Activated T-helper 2 cell treated with anti-CD3 and anti-CD28 coated beads, Interferon-gamma antibody, Interleukin-2, Interleukin-4, amounts not matched to agents 10 μg/mL and 5 μg/mL and 100 μg/mL, durations not matched to agents 14 hours and 24 hours and 36 hours (primary cell): ENCODE measurements around the gene GNA12. TPM values are rescaled to one million over a fixed set of nuclear protein-coding genes. Genes with fewer than 3 reads are reported as not detected.

Source experiments
- DNase-seq: peaks from one replicate; pipeline ENCODE4 v3.0.0; 2021; ENCODE audit warnings: low spot score
- H3K27ac Mint-ChIP-seq: one replicate; pipeline ENCODE4 v1.8.0; 2021; ENCODE audit warnings: mixed read lengths
- H3K27me3 Mint-ChIP-seq: one replicate; pipeline ENCODE4 v1.8.0; 2021; ENCODE audit warnings: low read depth, mixed read lengths
- H3K36me3 Mint-ChIP-seq: one replicate; pipeline ENCODE4 v1.8.0; 2021; ENCODE audit warnings: low read depth, mixed read lengths
- H3K4me1 Mint-ChIP-seq: one replicate; pipeline ENCODE4 v1.8.0; 2021; ENCODE audit warnings: low read depth, mixed read lengths
- H3K4me3 Mint-ChIP-seq: one replicate; pipeline ENCODE4 v1.8.0; 2021; ENCODE audit warnings: low read depth, mild to moderate bottlenecking, moderate library complexity, mixed read lengths
- H3K9me3 Mint-ChIP-seq: one replicate; pipeline ENCODE4 v1.8.0; 2021; ENCODE audit warnings: mixed read lengths
- intact Hi-C: fragments of 100-400 bp; cut with micrococcal nuclease; formaldehyde crosslinking; loops from one replicate; pipeline ENCODE4 v1.15.1; 2023
- total RNA-seq: library from RNA; stranded (reverse); gene quantifications from 2 replicates; pipeline ENCODE4 v1.2.3, GENCODE V29; 2022

GNA12 gene
- total RNA-seq, 1 donor from 2014 or later, result 40.9 TPM

- Mint-ChIP-seq H3K4me1 (peaks cover 14% of the 10 kb centered on the region), H3K9me3 (no peaks in the 10 kb centered on the region), H3K36me3 (peaks cover 4% of the 10 kb centered on the region), H3K27me3 (no peaks in the 10 kb centered on the region), H3K4me3 (no peak overlapping the region), H3K27ac (no peak overlapping the region)
- intact Hi-C loops, result no loop called here
- DNase-seq, result no peak
Measured at GRCh38 chr7:2826771-2827170, 17.3 kb downstream of the GNA12 start.

- H3K4me3 Mint-ChIP-seq, result no peak overlapping the region
- H3K27me3 Mint-ChIP-seq, result no peaks in the 10 kb centered on the region
- intact Hi-C loops, result no loop called here
- no peak for DNase-seq
- H3K36me3 Mint-ChIP-seq, result peaks cover 4% of the 10 kb centered on the region
- H3K9me3 Mint-ChIP-seq, result no peaks in the 10 kb centered on the region
- H3K4me1 Mint-ChIP-seq, result peaks cover 22% of the 10 kb centered on the region
- no peak overlapping the region for H3K27ac Mint-ChIP-seq
Measured at GRCh38 chr7:2825559-2826227, 18.4 kb downstream of the GNA12 start.

- intact Hi-C loops, result no loop called here
- Mint-ChIP-seq H3K4me3 (no peak overlapping the region), H3K4me1 (peaks cover 24% of the 10 kb centered on the region), H3K36me3 (peaks cover 4% of the 10 kb centered on the region), H3K9me3 (no peaks in the 10 kb centered on the region), H3K27ac (no peak overlapping the region), H3K27me3 (no peaks in the 10 kb centered on the region)
- no peak for DNase-seq
Measured at GRCh38 chr7:2824678-2825461, 19.2 kb downstream of the GNA12 start.

DNA sequence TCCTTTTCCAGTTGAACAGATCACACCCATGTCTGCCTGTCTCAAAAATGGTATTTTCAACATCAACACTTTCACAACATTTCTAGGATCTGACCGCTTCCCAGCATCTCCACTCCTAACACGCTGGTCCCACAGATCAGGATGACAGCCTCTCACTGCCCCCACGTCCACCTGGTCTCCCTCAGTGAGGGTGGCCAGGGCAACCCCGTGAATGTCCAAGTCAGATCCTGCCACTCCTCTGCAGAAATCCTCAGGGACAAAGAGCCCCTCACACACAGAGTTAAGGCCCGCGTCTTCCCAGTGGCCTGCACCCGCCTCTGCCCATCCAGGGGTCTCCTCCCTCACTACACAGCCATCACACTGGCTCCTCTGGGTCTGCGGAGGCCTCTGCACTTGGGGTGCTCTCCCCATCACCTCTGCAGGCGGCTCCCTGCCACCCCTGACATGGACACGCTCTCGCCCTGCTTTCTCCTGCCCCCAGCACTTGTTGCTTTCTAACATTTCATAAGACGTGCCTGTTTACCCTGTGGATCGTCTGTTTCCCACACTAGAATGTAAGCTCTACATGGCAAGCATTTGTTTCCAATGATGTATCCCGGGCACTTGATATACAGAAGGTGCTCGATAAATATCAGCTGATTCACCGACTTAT is 20.0 kb downstream of the GNA12 start:
- Mint-ChIP-seq H3K4me1 (peaks cover 31% of the 10 kb centered on the region), H3K27me3 (no peaks in the 10 kb centered on the region), H3K9me3 (no peaks in the 10 kb centered on the region), H3K36me3 (peaks cover 4% of the 10 kb centered on the region), H3K27ac (no peak overlapping the region), H3K4me3 (no peak overlapping the region)
- intact Hi-C loops, result no loop called here
- no peak for DNase-seq

DNA sequence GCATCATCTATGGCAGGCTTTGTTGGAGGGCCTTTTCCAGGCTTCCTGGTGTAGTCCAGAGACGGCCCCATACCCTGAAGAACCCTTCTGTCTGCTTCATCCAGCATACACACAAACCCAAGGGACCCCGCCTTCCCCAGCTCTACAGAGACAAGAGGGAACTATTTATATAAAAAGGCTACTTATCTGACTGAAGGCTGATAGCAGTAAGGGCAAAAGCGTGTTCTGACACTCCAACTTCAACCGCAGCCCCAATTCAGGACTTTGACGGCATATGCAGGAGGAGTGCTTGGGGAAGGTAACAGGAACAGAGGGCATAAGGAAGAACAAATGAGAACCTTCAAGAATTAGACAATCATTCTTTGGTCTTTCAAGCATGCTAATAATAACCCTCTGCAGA is 21.0 kb downstream of the GNA12 start:
- no peaks in the 10 kb centered on the region for H3K9me3 Mint-ChIP-seq
- DNase-seq, result no peak
- H3K27me3 Mint-ChIP-seq, result no peaks in the 10 kb centered on the region
- H3K36me3 Mint-ChIP-seq, result peaks cover 4% of the 10 kb centered on the region
- peaks cover 35% of the 10 kb centered on the region for H3K4me1 Mint-ChIP-seq
- no peak overlapping the region for H3K27ac Mint-ChIP-seq
- no peak overlapping the region for H3K4me3 Mint-ChIP-seq
- intact Hi-C loops, result no loop called here

DNA sequence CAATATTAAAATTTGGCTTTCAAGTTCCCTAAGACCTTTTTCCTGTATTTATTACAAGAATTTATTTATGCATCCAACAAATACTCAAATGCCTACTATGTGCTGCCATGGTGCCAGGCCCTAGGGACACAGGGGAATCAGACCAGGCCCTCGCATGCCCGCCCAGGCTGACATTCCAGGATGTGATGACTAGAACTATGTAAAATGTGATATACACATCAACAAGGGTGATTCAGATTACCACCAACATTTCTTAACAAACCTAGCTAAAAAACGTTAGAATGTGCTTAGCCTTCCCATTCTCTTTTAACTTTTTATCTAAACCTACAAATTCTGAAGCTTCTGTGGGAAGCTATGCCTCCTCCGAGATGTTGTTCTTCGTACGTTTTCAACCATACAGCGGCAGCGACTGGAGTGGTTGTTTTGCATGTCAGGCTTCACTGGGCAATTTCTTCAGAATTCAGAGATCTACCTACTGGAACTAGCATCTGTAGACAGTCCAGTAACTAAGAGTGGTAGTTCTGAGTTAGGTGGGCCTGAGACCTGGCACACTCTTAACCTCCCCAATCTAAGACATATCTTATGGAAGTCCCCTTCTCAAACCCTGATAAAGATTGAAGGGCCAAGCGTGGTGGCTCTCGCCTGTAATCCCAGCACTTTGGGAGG is 22.1 kb downstream of the GNA12 start:
- Mint-ChIP-seq H3K36me3 (peaks cover 4% of the 10 kb centered on the region), H3K27ac (no peak overlapping the region), H3K27me3 (no peaks in the 10 kb centered on the region), H3K9me3 (no peaks in the 10 kb centered on the region), H3K4me3 (no peak overlapping the region), H3K4me1 (peaks cover 35% of the 10 kb centered on the region)
- DNase-seq, result no peak
- intact Hi-C loops, result no loop called here

GRCh38 chr7:2821161-2821841 is 22.8 kb downstream of the GNA12 start:
- Mint-ChIP-seq H3K27me3 (no peaks in the 10 kb centered on the region), H3K27ac (no peak overlapping the region), H3K4me3 (no peak overlapping the region), H3K9me3 (no peaks in the 10 kb centered on the region), H3K36me3 (no peaks in the 10 kb centered on the region), H3K4me1 (peaks cover 30% of the 10 kb centered on the region)
- DNase-seq, result no peak
- intact Hi-C loops, result no loop called here

DNA sequence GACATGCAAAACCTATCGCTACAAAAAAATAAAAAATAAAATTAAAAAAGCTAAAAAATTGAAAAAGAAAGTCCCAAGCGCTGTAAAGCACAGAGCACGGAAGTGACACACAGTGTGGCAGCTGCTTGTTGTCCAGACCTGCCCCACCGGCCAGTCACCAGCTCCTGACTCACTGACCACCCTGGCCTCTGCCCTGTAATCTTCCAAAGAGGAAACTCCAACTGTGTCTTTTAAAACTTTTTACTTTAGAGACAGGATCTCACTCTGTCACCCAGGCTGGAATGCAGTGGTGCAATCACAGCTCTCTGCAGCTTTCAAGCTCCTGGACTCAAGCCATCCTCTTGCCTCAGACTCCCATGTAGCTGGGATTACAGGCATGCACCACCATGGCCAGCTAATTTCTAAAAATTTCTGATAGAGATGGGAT is 23.6 kb downstream of the GNA12 start:
- no peak for DNase-seq
- H3K36me3 Mint-ChIP-seq, result no peaks in the 10 kb centered on the region
- intact Hi-C loops, result no loop called here

DNA sequence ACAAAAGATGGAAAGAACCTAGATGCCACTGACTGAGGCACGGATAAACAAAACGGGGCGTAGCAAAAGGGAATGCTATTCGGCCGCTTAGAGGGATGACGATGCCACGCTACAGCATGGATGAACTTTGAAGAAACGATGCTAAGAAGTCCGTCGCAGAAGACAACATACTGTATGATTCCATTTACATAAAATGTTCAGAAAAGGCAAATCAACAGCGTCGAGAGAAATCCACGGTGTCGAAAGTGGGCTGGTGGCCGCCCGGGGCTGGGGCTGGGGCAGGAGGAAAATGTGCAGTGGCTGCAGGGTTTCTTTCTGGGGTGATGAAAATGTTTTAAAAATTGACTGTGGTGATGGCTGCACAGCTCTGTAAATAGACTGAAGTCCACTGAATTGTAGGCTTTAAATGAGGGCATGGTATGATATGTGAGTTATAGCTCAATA is 24.1 kb downstream of the GNA12 start:
- Mint-ChIP-seq H3K27me3 (no peaks in the 10 kb centered on the region), H3K4me3 (no peak overlapping the region), H3K27ac (no peak overlapping the region), H3K36me3 (no peaks in the 10 kb centered on the region), H3K4me1 (peaks cover 30% of the 10 kb centered on the region), H3K9me3 (no peaks in the 10 kb centered on the region)
- no peak for DNase-seq
- intact Hi-C loops, result no loop called here

More for the DNA sequence above, 23.6 kb downstream of the GNA12 start:
- no peak overlapping the region for H3K27ac Mint-ChIP-seq
- H3K4me3 Mint-ChIP-seq, result no peak overlapping the region
- H3K9me3 Mint-ChIP-seq, result no peaks in the 10 kb centered on the region
- peaks cover 30% of the 10 kb centered on the region for H3K4me1 Mint-ChIP-seq
- H3K27me3 Mint-ChIP-seq, result no peaks in the 10 kb centered on the region

- Mint-ChIP-seq H3K27ac (no peak overlapping the region), H3K4me3 (no peak overlapping the region), H3K4me1 (peaks cover 30% of the 10 kb centered on the region), H3K9me3 (no peaks in the 10 kb centered on the region), H3K36me3 (no peaks in the 10 kb centered on the region), H3K27me3 (no peaks in the 10 kb centered on the region)
- no peak for DNase-seq
- intact Hi-C loops, result no loop called here
Measured at GRCh38 chr7:2819161-2819953, 24.8 kb downstream of the GNA12 start.

- no peaks in the 10 kb centered on the region for H3K27me3 Mint-ChIP-seq
- peaks cover 27% of the 10 kb centered on the region for H3K4me1 Mint-ChIP-seq
- DNase-seq, result no peak
- peaks cover under 1% of the 10 kb centered on the region for H3K36me3 Mint-ChIP-seq
- intact Hi-C loops, result no loop called here
- no peak overlapping the region for H3K4me3 Mint-ChIP-seq
- H3K27ac Mint-ChIP-seq, result no peak overlapping the region
- H3K9me3 Mint-ChIP-seq, result no peaks in the 10 kb centered on the region
Measured at GRCh38 chr7:2818653-2819052, 25.5 kb downstream of the GNA12 start.

DNA sequence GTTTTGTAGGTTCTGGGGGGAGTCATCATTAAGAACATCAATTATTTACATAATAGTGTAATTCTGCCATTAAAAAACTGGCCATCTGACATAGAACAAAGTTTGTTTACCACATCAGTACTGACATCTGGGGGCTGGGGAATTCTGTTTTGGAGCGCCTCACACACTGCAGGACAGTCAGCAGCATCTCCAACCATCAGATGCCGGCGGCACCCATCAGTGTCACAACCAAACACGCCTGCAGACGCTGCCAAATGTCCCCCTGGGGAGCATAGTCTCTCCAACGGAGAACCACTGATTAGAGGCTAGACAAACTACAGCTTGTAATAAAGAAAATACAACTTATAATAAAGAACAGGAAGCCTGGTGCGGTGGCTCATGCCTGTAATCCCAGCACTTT is 26.0 kb downstream of the GNA12 start:
- no peak overlapping the region for H3K4me3 Mint-ChIP-seq
- DNase-seq, result no peak
- H3K4me1 Mint-ChIP-seq, result peaks cover 27% of the 10 kb centered on the region
- intact Hi-C loops, result no loop called here
- H3K27ac Mint-ChIP-seq, result no peak overlapping the region
- H3K9me3 Mint-ChIP-seq, result no peaks in the 10 kb centered on the region
- no peaks in the 10 kb centered on the region for H3K27me3 Mint-ChIP-seq
- peaks cover 5% of the 10 kb centered on the region for H3K36me3 Mint-ChIP-seq
